GM13976 (cell line): Measurements from ENCODE around the gene ADD2.

Experiments
- DNase-seq: peaks from one replicate; pipeline ENCODE4 v3.0.0; 2012; ENCODE audit warnings: low spot score
- in situ Hi-C: fragments of 300-500 bp; cut with MboI; formaldehyde crosslinking; loops from one replicate; pipeline ENCODE4 v1.12.0; 2022; ENCODE audit warnings: low sequenced_read_pairs, mixed read lengths, inconsistent platforms; ENCODE audit not compliant: unreplicated experiment
- TF ChIP-seq, protein P1 (sequence below): IDR thresholded peaks from 2 replicates; pipeline ENCODE4 v1.5.1; 2012; ENCODE audit warnings: borderline replicate concordance, mild to moderate bottlenecking; ENCODE audit not compliant: insufficient read depth; ENCODE audit errors: extremely low read depth, missing control alignments, control extremely low read depth

The ADD2 gene

DNA sequence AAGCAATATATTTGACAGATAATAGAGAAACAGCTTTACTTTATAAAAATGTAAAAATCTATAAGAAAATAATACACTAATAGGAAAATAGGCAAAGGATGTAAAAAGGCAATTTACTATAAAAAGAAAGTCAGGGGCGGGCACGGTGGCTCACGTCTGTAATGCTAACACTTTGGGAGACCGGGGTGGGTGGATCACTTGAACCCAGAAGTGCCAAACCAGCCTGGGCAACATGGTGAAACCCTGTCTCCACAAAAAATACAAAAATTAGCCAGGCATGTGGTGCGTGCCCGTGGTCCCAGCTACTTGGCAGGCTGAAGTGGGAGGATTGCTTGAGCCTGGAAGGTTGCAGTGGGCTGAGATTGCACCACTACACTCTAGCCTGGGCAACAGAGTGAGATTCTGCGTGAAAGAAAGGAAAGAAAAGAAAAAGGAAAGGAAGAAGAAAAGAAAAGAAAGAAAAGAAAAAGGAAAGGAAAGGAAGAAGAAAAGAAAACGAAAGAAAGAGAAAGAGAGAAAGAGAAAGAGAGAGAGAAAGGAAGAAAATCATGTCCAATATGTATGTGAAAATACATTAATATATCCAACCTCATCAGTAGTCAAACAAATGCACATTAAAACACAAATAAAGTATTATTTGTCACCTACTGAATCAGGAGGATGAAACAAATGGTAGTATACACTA, 65.1 kb downstream of the ADD2 start:
- TF ChIP-seq, protein P1, sequence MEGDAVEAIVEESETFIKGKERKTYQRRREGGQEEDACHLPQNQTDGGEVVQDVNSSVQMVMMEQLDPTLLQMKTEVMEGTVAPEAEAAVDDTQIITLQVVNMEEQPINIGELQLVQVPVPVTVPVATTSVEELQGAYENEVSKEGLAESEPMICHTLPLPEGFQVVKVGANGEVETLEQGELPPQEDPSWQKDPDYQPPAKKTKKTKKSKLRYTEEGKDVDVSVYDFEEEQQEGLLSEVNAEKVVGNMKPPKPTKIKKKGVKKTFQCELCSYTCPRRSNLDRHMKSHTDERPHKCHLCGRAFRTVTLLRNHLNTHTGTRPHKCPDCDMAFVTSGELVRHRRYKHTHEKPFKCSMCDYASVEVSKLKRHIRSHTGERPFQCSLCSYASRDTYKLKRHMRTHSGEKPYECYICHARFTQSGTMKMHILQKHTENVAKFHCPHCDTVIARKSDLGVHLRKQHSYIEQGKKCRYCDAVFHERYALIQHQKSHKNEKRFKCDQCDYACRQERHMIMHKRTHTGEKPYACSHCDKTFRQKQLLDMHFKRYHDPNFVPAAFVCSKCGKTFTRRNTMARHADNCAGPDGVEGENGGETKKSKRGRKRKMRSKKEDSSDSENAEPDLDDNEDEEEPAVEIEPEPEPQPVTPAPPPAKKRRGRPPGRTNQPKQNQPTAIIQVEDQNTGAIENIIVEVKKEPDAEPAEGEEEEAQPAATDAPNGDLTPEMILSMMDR: no peak
- in situ Hi-C loops: no loop called here
- no peak for DNase-seq

DNA sequence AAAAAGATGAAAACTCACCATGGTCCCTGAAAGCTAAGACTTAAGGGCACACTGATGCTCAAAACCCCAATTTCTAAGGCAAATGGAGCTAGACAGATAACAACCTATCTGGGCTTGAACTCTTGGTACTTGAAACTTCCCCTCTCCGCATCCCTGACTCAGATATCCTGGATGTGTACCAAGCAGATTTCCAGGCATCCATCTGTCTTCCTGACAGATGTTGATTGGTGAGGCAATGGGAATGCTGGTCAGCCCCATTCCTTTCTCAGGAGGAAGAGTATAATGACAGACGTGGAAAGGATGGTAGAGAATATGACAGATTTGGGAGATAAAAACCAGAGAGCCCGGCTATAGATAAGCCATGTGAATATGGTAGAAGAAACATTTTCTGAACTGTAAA, 69.2 kb downstream of the ADD2 start:
- TF ChIP-seq, protein P1: no peak
- DNase-seq: no peak

DNA sequence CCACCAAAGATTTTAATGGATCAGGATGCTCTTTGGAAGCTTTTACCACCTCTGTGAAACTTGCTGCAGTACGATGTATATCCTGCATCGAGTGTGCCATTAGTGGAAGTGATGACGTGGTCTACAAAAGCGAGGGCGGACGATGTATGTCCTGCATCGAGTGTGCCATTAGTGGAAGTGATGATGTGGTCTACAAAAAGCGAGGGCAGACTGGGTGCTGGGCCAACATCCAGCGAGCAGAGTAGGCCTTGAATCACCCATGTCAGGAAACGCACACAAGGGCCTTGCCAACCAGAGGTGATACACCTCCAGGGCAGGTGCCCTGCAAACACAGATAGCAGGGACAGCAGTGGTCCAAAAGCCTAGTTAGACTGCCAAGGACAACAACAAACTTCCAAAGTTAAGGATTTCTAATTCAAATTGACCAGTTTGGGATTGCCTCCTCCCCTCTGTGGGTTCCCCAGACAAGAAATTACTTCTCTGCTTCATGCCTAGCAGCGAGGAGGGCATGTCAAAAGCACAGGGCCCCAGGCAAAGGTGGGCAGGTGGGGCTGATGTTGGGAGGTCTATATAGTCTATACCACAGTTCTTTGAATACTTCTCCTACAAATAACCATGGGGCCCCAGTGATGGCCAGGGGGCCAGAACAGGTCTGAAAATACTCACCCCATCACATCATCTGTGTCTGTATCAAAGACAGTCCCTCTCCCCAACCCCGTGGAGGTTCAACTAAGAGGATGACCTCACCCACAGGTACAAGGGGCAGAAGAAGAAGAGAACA, 70.2 kb downstream of the ADD2 start:
- TF ChIP-seq, protein P1: no peak
- in situ Hi-C loops: no loop called here
- DNase-seq: no peak

More for the DNA sequence above, 69.2 kb downstream of the ADD2 start:
- in situ Hi-C loops: no loop called here

DNA sequence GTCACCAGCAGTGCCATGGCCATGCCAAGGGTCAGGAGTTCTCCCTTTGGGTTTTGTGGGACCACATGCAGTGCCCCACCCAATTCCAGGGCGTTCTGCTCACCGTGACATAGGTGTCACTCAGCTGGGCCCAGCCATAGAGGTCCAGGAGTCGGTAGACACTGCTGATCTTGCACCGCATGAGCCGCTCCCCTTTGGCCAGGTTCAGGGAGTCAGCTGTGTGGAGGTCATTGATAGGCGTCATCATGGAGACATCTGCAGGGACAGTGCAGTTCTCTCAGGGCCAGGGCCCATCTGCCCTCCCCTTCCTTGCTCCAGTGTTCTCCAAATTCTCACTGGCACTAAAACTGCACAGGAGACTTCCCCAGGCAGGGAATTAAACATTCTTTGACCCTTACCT, 71.9 kb downstream of the ADD2 start:
- in situ Hi-C loops: no loop called here
- TF ChIP-seq, protein P1: no peak
- DNase-seq: no peak

DNA sequence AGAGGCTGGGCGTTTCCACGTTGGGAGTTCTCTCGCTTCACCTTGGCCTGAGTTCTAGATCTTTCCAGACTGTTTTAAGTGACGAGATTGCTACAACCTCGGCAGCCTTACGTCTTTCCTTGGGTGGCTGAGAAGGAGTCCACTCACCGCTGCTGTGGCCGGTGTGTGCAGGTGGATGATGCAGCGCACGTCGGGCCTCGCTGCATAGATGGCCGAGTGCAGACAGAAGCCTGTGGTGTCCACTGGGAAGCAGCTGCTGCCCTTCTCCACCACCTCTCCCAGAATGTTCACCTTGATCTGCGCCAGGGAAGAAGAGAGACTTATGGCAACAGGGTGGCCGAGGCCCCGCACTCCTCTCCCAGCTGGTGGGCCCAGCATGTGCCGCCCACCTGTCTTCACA, 75.7 kb downstream of the ADD2 start:
- no peak for DNase-seq
- TF ChIP-seq, protein P1: no peak
- in situ Hi-C loops: no loop called here

DNA sequence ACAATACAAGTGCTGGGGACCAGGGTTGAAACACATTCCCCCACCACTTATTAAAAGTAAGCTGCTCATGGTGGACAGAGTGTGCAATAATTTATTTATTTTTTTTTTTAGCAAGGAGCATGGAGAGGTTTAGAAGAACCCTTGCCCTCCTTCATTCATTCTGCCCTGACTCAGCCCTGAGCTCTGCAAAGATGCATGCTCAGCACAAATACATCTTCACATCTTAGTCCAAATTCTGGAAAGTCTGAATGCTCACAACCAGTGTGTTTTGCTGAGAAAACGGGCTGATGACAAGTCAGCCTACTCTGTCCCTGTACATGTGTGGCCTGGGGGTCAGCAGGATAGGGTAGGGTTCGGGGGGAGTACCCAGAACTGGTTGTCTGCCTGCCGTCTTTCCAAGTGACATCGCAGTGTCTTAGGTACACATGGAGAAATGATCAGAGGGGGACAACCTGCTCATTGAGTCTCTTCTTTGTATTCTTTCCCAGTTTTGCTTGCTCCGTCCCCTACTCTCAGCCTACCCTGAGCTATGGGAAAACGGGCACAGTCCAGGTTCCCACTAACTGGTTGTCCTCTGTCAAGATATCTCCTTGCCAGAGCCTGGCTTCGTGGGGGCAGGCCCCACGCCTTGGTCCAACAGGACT, 76.4 kb downstream of the ADD2 start:
- in situ Hi-C loops: no loop called here
- TF ChIP-seq, protein P1: no peak

More for the DNA sequence above, 76.4 kb downstream of the ADD2 start:
- no peak for DNase-seq
